Trophoblast cell (in vitro differentiated cells and primary cell): ENCODE results near the gene CACNB3.

ENCODE experiments used
- DNase-seq, 2 donors: peaks; one replicate each; pipeline ENCODE4 v3.0.0-alpha.2; 2016
- H2AFZ ChIP-seq: 2 replicates; pipeline ENCODE4 v1.6.1; 2013; ENCODE audit warnings: low read length, moderate library complexity, mild to moderate bottlenecking; ENCODE audit not compliant: insufficient read depth, poor library complexity
- H2AK5ac ChIP-seq: 2 replicates; pipeline ENCODE4 v1.6.1; 2013; ENCODE audit warnings: mild to moderate bottlenecking, low read length
- H2BK120ac ChIP-seq: 2 replicates; pipeline ENCODE4 v1.6.1; 2013; ENCODE audit warnings: low read length, mild to moderate bottlenecking, moderate library complexity; ENCODE audit not compliant: insufficient read depth, poor library complexity
- H2BK12ac ChIP-seq: 2 replicates; pipeline ENCODE4 v1.6.1; 2013; ENCODE audit warnings: mild to moderate bottlenecking, low read length, moderate library complexity
- H2BK5ac ChIP-seq: 2 replicates; pipeline ENCODE4 v1.6.1; 2013; ENCODE audit warnings: low read length, low read depth, moderate library complexity, mild to moderate bottlenecking; ENCODE audit not compliant: poor library complexity
- H3K14ac ChIP-seq: 2 replicates; pipeline ENCODE4 v1.6.1; 2013; ENCODE audit warnings: mild to moderate bottlenecking, low read length
- H3K18ac ChIP-seq: 2 replicates; pipeline ENCODE4 v1.6.1; 2013; ENCODE audit warnings: mild to moderate bottlenecking, low read length
- H3K23ac ChIP-seq: 2 replicates; pipeline ENCODE4 v1.6.1; 2013; ENCODE audit warnings: low read length
- H3K27ac ChIP-seq: 2 replicates; pipeline ENCODE4 v1.5.1; 2013; ENCODE audit warnings: low read depth, mild to moderate bottlenecking, inconsistent platforms, low read length, moderate library complexity
- H3K27me3 ChIP-seq: 2 replicates; pipeline ENCODE4 v1.6.1; 2013; ENCODE audit warnings: inconsistent platforms, mild to moderate bottlenecking, low read length, moderate library complexity; ENCODE audit not compliant: insufficient read depth
- H3K36me3 ChIP-seq, 2 experiments: 1 replicate in 1 of 2; 2 replicates in 1 of 2; pipeline ENCODE4 v1.6.1; 2013; ENCODE audit warnings: low read length in 2 of 2, mild to moderate bottlenecking in 2 of 2, moderate library complexity in 1 of 2; ENCODE audit not compliant: insufficient read depth in 2 of 2, control insufficient read depth in 1 of 2
- H3K4ac ChIP-seq: 2 replicates; pipeline ENCODE4 v1.6.1; 2013; ENCODE audit warnings: low read depth, mild to moderate bottlenecking, low read length, moderate library complexity
- H3K4me1 ChIP-seq, 2 experiments: 1 replicate in 1 of 2; 2 replicates in 1 of 2; pipeline ENCODE4 v1.6.1; 2013; ENCODE audit warnings: low read length in 2 of 2, mild to moderate bottlenecking in 2 of 2, moderate library complexity in 1 of 2; ENCODE audit not compliant: insufficient read depth in 2 of 2, control insufficient read depth in 1 of 2
- H3K4me2 ChIP-seq: 2 replicates; pipeline ENCODE4 v1.6.1; 2013; ENCODE audit warnings: inconsistent platforms, mild to moderate bottlenecking, low read length, moderate library complexity
- H3K4me3 ChIP-seq: 2 replicates; pipeline ENCODE4 v1.5.1; 2013; ENCODE audit warnings: mild to moderate bottlenecking, low read depth, low read length, inconsistent platforms
- H3K79me1 ChIP-seq: one replicate; pipeline ENCODE4 v1.6.1; 2013; ENCODE audit warnings: low read length
- H3K79me2 ChIP-seq: 2 replicates; pipeline ENCODE4 v1.6.1; 2013; ENCODE audit warnings: low read length, mild to moderate bottlenecking; ENCODE audit not compliant: control insufficient read depth, insufficient read depth, poor library complexity
- H3K9ac ChIP-seq: 2 replicates; pipeline ENCODE4 v1.6.1; 2013; ENCODE audit warnings: mild to moderate bottlenecking, low read length
- H3K9me3 ChIP-seq: 2 replicates; pipeline ENCODE4 v1.6.1; 2013; ENCODE audit warnings: low read depth, mild to moderate bottlenecking, control low read depth, inconsistent platforms, low read length; ENCODE audit not compliant: insufficient read depth
- H4K12ac ChIP-seq: 2 replicates; pipeline ENCODE4 v1.6.1; 2013; ENCODE audit warnings: low read depth, mild to moderate bottlenecking, low read length, moderate library complexity
- H4K8ac ChIP-seq: 2 replicates; pipeline ENCODE4 v1.6.1; 2013; ENCODE audit warnings: low read depth, mild to moderate bottlenecking, low read length, moderate library complexity
- H4K91ac ChIP-seq: one replicate; pipeline ENCODE4 v1.6.1; 2013; ENCODE audit warnings: low read depth, mild to moderate bottlenecking, low read length, moderate library complexity
- WGBS: extraction: QIAGEN DNeasy Blood & Tissue Kit; methylation state at CpG from one replicate; pipeline ENCODE4 v1.1.7; 2013; ENCODE audit warnings: missing lambda C conversion rate; ENCODE audit not compliant: insufficient read length, insufficient coverage; ENCODE audit errors: extremely low coverage; 5-methylcytosine and 5-hydroxymethylcytosine counted together

The CACNB3 gene

DNA sequence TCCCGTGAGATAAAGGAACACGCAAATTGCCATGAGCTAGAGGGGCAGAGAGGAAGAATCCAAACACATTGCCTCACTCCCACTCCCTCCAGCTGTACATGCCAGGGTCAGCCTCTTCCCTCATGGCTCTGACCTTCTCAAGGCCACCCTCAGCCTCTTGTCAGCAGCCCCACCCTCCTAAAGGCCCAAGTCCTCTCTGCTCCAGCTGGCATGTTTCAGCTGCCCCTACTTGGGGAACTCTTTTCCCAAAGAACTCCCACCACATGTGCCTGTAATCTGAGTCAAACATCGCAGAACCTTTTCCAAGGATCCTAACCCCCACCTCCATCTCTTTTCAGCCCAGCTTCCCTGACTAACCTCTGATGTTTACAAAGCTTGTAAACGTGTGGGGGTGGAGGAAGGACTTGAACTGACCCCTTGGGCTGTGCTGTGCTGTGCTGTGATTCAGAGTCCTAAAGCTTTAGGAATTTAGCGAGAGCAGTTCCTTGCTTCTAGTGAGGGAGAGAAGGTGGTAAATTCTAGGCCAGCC is 7.3 kb upstream of the CACNB3 start:
- H3K36me3 ChIP-seq: no peaks in the 10 kb centered on the region
- H4K8ac ChIP-seq: no peak overlapping the region
- H3K18ac ChIP-seq: no peak overlapping the region
- peaks cover 11% of the 10 kb centered on the region for H3K79me2 ChIP-seq
- no peaks in the 10 kb centered on the region for H3K27me3 ChIP-seq
- no peak overlapping the region for H4K12ac ChIP-seq
- H3K4me1 ChIP-seq: peaks cover 6 to 11% of the 10 kb centered on the region in 2 experiments
- H2BK120ac ChIP-seq: no peak overlapping the region
- no peak overlapping the region for H3K23ac ChIP-seq
- no peaks in the 10 kb centered on the region for H3K9me3 ChIP-seq
- H3K4me3 ChIP-seq: no peak overlapping the region
- H2BK12ac ChIP-seq: no peak overlapping the region
- H3K27ac ChIP-seq: no peak overlapping the region
- no peak overlapping the region for H4K91ac ChIP-seq
- WGBS: no CpG with 5 or more reads among the region's 5 CpGs
- no peak overlapping the region for H3K4me2 ChIP-seq
- peaks cover 19% of the 10 kb centered on the region for H3K79me1 ChIP-seq
- no peak overlapping the region for H3K4ac ChIP-seq
- no peak overlapping the region for H3K14ac ChIP-seq
- H2BK5ac ChIP-seq: no peak overlapping the region
- H2AK5ac ChIP-seq: no peak overlapping the region
- no peak for DNase-seq
- H3K9ac ChIP-seq: no peak overlapping the region
- H2AFZ ChIP-seq: no peak overlapping the region

DNA sequence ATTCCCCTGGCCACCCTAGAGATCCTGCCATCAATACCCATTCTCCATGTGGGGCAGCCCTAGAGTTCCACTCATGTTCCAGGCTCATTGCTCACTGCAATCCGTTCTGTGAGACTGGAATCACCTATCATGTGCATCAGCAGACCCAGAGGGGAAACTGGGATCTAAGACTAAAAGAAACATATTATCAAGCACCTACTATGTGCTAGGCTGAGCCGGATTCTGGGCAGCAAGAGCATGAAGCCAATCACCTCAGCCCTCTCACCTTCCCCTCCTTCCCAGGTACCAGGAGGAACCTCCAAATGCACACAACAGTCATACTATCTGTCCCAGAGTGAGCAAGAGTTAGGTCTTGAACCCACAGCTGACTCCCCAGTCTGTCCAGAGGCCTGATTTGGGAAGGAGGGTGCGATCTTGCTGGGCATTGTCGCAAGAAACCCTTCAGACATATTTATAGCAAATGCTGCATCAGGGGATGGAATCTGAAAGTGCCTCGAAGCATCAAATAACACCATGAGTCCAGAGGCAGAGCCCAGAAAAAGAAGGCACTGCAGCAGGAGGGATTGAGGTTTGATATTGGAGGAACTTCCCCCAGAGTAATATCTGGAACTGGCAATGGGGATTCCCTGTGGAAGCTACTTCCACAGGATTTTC is 6.7 kb upstream of the CACNB3 start:
- no peak overlapping the region for H4K8ac ChIP-seq
- H3K18ac ChIP-seq: no peak overlapping the region
- DNase-seq: no peak

DNA sequence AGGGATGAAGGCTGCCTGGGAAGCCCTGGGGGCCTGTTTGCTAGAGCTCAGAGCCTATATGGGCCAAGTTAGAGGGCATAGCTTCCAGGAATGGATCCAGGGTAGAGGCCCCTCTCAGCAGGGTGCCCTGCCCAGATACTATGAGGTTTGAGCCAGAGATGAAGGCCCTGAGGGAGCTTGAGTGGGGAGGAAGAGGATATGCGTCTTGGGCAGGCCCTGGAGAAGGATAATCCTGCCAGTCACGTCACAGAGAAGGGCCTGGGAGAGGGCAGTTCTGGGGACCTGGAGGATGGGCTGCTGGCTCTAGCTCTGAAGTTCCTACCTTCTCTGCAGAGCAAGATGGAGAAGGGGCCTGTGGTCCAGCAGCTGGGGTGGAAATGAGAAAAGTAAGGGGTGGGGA is 5.9 kb upstream of the CACNB3 start:
- peaks cover 11% of the 10 kb centered on the region for H3K79me2 ChIP-seq
- no peak overlapping the region for H3K18ac ChIP-seq
- no peak overlapping the region for H2AK5ac ChIP-seq
- no peak overlapping the region for H3K9ac ChIP-seq
- H2BK120ac ChIP-seq: no peak overlapping the region
- no peak overlapping the region for H2BK5ac ChIP-seq
- H3K79me1 ChIP-seq: peaks cover 19% of the 10 kb centered on the region
- H3K27ac ChIP-seq: no peak overlapping the region
- H2AFZ ChIP-seq: no peak overlapping the region
- H3K4ac ChIP-seq: no peak overlapping the region
- H3K4me2 ChIP-seq: no peak overlapping the region
- peak overlapping the region; percentile 14 for H2BK12ac ChIP-seq
- no peak for DNase-seq
- H3K4me1 ChIP-seq: peaks cover 6 to 11% of the 10 kb centered on the region in 2 experiments
- no peak overlapping the region for H3K23ac ChIP-seq
- H3K36me3 ChIP-seq: no peaks in the 10 kb centered on the region
- H3K9me3 ChIP-seq: no peaks in the 10 kb centered on the region
- H4K8ac ChIP-seq: no peak overlapping the region
- no peak overlapping the region for H3K14ac ChIP-seq
- no peak overlapping the region for H3K4me3 ChIP-seq
- no peak overlapping the region for H4K12ac ChIP-seq
- WGBS: no CpG with 5 or more reads among the region's 2 CpGs
- no peak overlapping the region for H4K91ac ChIP-seq
- H3K27me3 ChIP-seq: no peaks in the 10 kb centered on the region

More for the DNA sequence above, 6.7 kb upstream of the CACNB3 start:
- H3K27me3 ChIP-seq: no peaks in the 10 kb centered on the region
- H3K27ac ChIP-seq: no peak overlapping the region
- H2BK5ac ChIP-seq: no peak overlapping the region
- H3K9ac ChIP-seq: no peak overlapping the region
- no peak overlapping the region for H3K14ac ChIP-seq
- H3K4me2 ChIP-seq: no peak overlapping the region
- H3K9me3 ChIP-seq: no peaks in the 10 kb centered on the region
- H3K79me2 ChIP-seq: peaks cover 11% of the 10 kb centered on the region
- no peak overlapping the region for H2AK5ac ChIP-seq
- no peak overlapping the region for H4K12ac ChIP-seq
- H4K91ac ChIP-seq: no peak overlapping the region
- H3K23ac ChIP-seq: no peak overlapping the region
- no peak overlapping the region for H3K4me3 ChIP-seq
- H3K36me3 ChIP-seq: no peaks in the 10 kb centered on the region
- WGBS: no CpG with 5 or more reads among the region's 5 CpGs
- no peak overlapping the region for H2AFZ ChIP-seq
- H3K4ac ChIP-seq: no peak overlapping the region
- H3K79me1 ChIP-seq: peaks cover 19% of the 10 kb centered on the region
- no peak overlapping the region for H2BK12ac ChIP-seq
- H3K4me1 ChIP-seq: peaks cover 6 to 11% of the 10 kb centered on the region in 2 experiments
- no peak overlapping the region for H2BK120ac ChIP-seq

DNA sequence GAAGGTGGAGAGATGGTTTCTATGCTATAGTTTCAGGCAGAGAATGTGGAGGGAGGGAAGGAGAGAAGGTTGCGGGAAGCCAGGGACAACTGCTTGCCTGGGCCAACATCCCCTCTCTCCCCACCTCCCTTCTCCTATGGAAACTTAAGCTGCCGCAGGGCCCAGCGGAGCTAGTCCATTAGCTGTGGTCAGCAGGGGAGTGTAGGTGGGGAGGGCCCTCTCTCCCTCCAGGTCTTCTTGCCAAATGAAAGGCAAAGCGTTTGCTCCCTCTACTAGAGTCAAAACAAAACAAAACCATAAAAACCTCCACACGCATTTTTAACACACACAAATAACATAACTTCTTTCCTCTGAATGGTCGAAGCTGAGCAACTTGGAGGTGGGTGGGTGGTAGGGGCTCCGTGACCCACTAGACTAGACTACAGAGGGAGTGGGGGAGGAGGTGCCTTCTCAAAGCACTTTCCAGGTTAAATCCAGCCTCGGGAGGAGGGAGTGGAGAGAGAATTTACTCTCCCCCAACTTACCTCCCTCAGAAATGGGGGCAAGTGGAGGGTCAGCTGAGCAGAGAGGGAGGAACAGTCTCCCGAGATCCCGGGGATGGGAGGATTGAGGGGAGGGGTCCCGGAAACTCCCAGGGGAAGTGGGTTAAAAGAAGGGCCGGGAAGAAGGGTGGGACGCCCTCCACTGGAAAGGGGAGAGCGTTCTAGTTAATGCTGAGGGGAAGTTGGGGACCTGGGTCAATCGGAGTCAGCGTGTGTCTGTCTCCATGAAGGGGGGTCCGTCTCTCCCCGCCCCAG is 4.6 kb upstream of the CACNB3 start:
- Histone ChIP-seq H3K9ac (peak overlapping the region; percentile 3), H3K4me1 (peaks cover 10 to 16% of the 10 kb centered on the region in 2 experiments), H4K12ac (peak overlapping the region; percentile 83), H3K4ac (peak overlapping the region; percentile 61), H3K27me3 (no peaks in the 10 kb centered on the region), H3K27ac (peak overlapping the region; percentile 32), H3K79me2 (peaks cover 16% of the 10 kb centered on the region), H2BK120ac (peak overlapping the region; percentile 87), H3K9me3 (no peaks in the 10 kb centered on the region), H3K14ac (peak overlapping the region; percentile 97), H4K91ac (peak overlapping the region; percentile 98), H3K18ac (peak overlapping the region; percentile 98), H2AFZ (peak overlapping the region; percentile 82), H2BK5ac (peak overlapping the region; percentile 45), H3K4me3 (peak overlapping the region; percentile 67), H2AK5ac (peak overlapping the region; percentile 38), H2BK12ac (no peak overlapping the region), H3K79me1 (peaks cover 29% of the 10 kb centered on the region), H3K36me3 (no peaks in the 10 kb centered on the region), H3K4me2 (peak overlapping the region; percentile 80), H3K23ac (no peak overlapping the region), H4K8ac (peak overlapping the region; percentile 96)
- DNase-seq: no peak
- WGBS: 100% methylated on average over 1 of the region's 18 CpGs
